Stimulated activated CD4-positive, alpha-beta T cell treated with anti-CD3 and anti-CD28 coated beads, TNF-alpha, amount 100 ng/mL, for 1 hour (primary cell): ENCODE measurements around the gene E2F2.

Experiments
- DNase-seq, 3 donors: peaks; one replicate each; pipeline ENCODE4 v3.0.0-alpha.2; 2020; ENCODE audit warnings: low read depth in 3 of 3, low spot score in 1 of 3

E2F2 gene

GRCh38 chr1:23563755-23564374 is 32.8 kb upstream of the E2F2 start:
- DNase-seq = no peak

GRCh38 chr1:23563003-23563402 is 32.0 kb upstream of the E2F2 start:
- DNase-seq = no peak

- DNase-seq = no peak
Measured at GRCh38 chr1:23562137-23562876, 31.3 kb upstream of the E2F2 start.

GRCh38 chr1:23561813-23562100 is 30.7 kb upstream of the E2F2 start:
- DNase-seq = no peak

- DNase-seq = no peak
Measured at GRCh38 chr1:23561076-23561812, 30.2 kb upstream of the E2F2 start.

- no peak for DNase-seq
Measured at GRCh38 chr1:23559985-23560741, 29.1 kb upstream of the E2F2 start.

GRCh38 chr1:23559136-23559984 is 28.3 kb upstream of the E2F2 start, which contains the start of gene ID3:
ID3 (minus strand) TSS chr1:23559501; CDS start chr1:23559426, 75 bp downstream.
- peak; percentile 78 to 86 (median 79) for DNase-seq

GRCh38 chr1:23558872-23559135 is 27.8 kb upstream of the E2F2 start:
- no peak for DNase-seq

- DNase-seq = no peak
Measured at GRCh38 chr1:23558140-23558871, 27.3 kb upstream of the E2F2 start.

- DNase-seq = no peak
Measured at GRCh38 chr1:23557471-23558124, 26.6 kb upstream of the E2F2 start.

- DNase-seq = no peak
Measured at GRCh38 chr1:23556635-23557470, 25.8 kb upstream of the E2F2 start.

GRCh38 chr1:23555986-23556634 is 25.1 kb upstream of the E2F2 start:
- DNase-seq = no peak

- no peak for DNase-seq
Measured at GRCh38 chr1:23555270-23555985, 24.4 kb upstream of the E2F2 start.

GRCh38 chr1:23554481-23555269 is 23.6 kb upstream of the E2F2 start:
- DNase-seq = peak; percentile 71 to 81 (median 77)

GRCh38 chr1:23554127-23554480 is 23.1 kb upstream of the E2F2 start:
- no peak for DNase-seq

GRCh38 chr1:23553231-23554126 is 22.4 kb upstream of the E2F2 start:
- no peak for DNase-seq
